GM12878 (cell line): Measurements from ENCODE around the gene LYL1. TPM values are rescaled to one million over a fixed set of nuclear protein-coding genes. Genes with fewer than 3 reads are reported as not detected.

ENCODE experiments used
- ATAC-seq: fragments of 200-7000 bp; cut with Tn5 transposase; 3 replicates; pipeline ENCODE4 v1.9.1; 2020; ENCODE audit warnings: mild to moderate bottlenecking, moderate library complexity
- BruUV-seq: library from RNA; stranded (reverse); fragments of 400-500 nt; replicated peaks from 2 replicates; lab custom pipeline; 2021; lab: Mats Ljungman, UMichigan
- CTCF ChIA-PET: fragments of 300-600 bp; sonication (Branson Sonifier 250); formaldehyde crosslinking; extraction: SDS; loops from one replicate; lab custom pipeline; 2021; ENCODE audit warnings: inconsistent platforms; lab: Yijun Ruan, JAX
- POLR2A ChIA-PET: fragments of 350-600 bp; formaldehyde crosslinking; extraction: SDS; loops from one replicate; lab custom pipeline; 2021; ENCODE audit warnings: inconsistent platforms; lab: Charles Lee
- RAD21 ChIA-PET: fragments of 300-600 bp; sonication (Branson Sonifier 250); formaldehyde crosslinking; loops from one replicate; lab custom pipeline; 2023; ENCODE audit warnings: antibody characterized with exemption; ENCODE audit not compliant: unreplicated experiment; lab: Charles Lee
- SMC1A ChIA-PET: fragments of 300-600 bp; sonication (Branson Sonifier 250); formaldehyde crosslinking; loops from one replicate; lab custom pipeline; 2023; ENCODE audit not compliant: unreplicated experiment, uncharacterized antibody; lab: Charles Lee
- DNase-seq: peaks from one replicate; pipeline ENCODE4 v3.0.0-alpha.2; 2011; ENCODE audit warnings: low read depth, low spot score
- FAIRE-seq: peaks from 3 replicates; lab custom pipeline; 2011; peaks lifted over from hg19 to GRCh38; lab: Jason Lieb, UNC
- H2AFZ ChIP-seq: 2 replicates; pipeline ENCODE4 v1.6.0; 2011; ENCODE audit warnings: low read depth, low read length, control low read depth; ENCODE audit not compliant: control insufficient read depth
- H3K27ac ChIP-seq: 2 replicates; pipeline ENCODE4 v1.5.1; 2011; ENCODE audit warnings: control low read depth; ENCODE audit not compliant: control insufficient read depth, insufficient read depth
- H3K27me3 ChIP-seq, 2 experiments: replicated peaks in 1 of 2; 2 replicates each; pipeline versions ENCODE4 v1.6.0 to v1.6.1; 2011; ENCODE audit warnings: low read length in 1 of 2; ENCODE audit not compliant: control insufficient read depth in 2 of 2, insufficient read depth in 2 of 2
- H3K36me3 ChIP-seq, 2 experiments: 2 replicates each; pipeline ENCODE4 v1.5.1; 2011; ENCODE audit warnings: low read length in 1 of 2; ENCODE audit not compliant: control insufficient read depth in 2 of 2, insufficient read depth in 2 of 2
- H3K4me1 ChIP-seq: 2 replicates; pipeline ENCODE4 v1.6.1; 2011; ENCODE audit warnings: mild to moderate bottlenecking, low read length, moderate library complexity, mixed read lengths; ENCODE audit not compliant: control insufficient read depth, insufficient read depth
- H3K4me2 ChIP-seq: 2 replicates; pipeline ENCODE4 v1.6.0; 2011; ENCODE audit warnings: control low read depth; ENCODE audit not compliant: control insufficient read depth, insufficient read depth
- H3K4me3 ChIP-seq: fragments of 200-600 bp; sonication (generic); 2 replicates; pipeline ENCODE4 v1.5.1; 2016
- H3K79me2 ChIP-seq: 2 replicates; pipeline ENCODE4 v1.6.0; 2011; ENCODE audit warnings: low read length; ENCODE audit not compliant: control insufficient read depth, insufficient read depth
- H3K9ac ChIP-seq: 2 replicates; pipeline ENCODE4 v1.8.0; 2011; ENCODE audit warnings: low read length, control low read depth, mixed read lengths; ENCODE audit not compliant: control insufficient read depth, insufficient read depth
- H3K9me3 ChIP-seq: replicated peaks from 3 replicates; pipeline ENCODE4 v1.5.1; 2011; ENCODE audit warnings: mild to moderate bottlenecking, low read length; ENCODE audit not compliant: control insufficient read depth, insufficient read depth
- H4K20me1 ChIP-seq: 2 replicates; pipeline ENCODE4 v1.6.0; 2011; ENCODE audit not compliant: control insufficient read depth, insufficient read depth
- CHD1 ChIP-seq: IDR thresholded peaks from 2 replicates; pipeline ENCODE4 v1.6.1; 2012; ENCODE audit warnings: low read depth, low read length, improper control_type of control experiment
- DPF2 ChIP-seq: fragments of 450-650 bp; IDR thresholded peaks from 2 replicates; pipeline ENCODE4 v1.6.1; 2017; ENCODE audit warnings: mild to moderate bottlenecking
- EP300 ChIP-seq, 2 experiments: fragments of 150-350 bp in 1 of 2; IDR thresholded peaks; 2 replicates each; pipeline ENCODE4 v1.6.1; 2011 to 2012; ENCODE audit warnings: low read depth in 2 of 2, low read length in 2 of 2, borderline replicate concordance in 1 of 2, improper control_type of control experiment in 1 of 2, inconsistent platforms in 1 of 2; ENCODE audit not compliant: control insufficient read depth in 1 of 2
- IKZF1 ChIP-seq: fragments of 450-650 bp; conservative IDR thresholded peaks from 2 replicates; pipeline ENCODE4 v1.6.1; 2017; ENCODE audit warnings: antibody characterized with exemption, mild to moderate bottlenecking
- IKZF2 ChIP-seq, 2 experiments: fragments of 450-650 bp; IDR thresholded peaks; 2 replicates each; pipeline ENCODE4 v1.6.1; 2017; ENCODE audit warnings: mild to moderate bottlenecking in 2 of 2, moderate library complexity in 2 of 2
- KLF5 ChIP-seq: fragments of 450-650 bp; IDR thresholded peaks from 2 replicates; pipeline ENCODE4 v1.6.1; 2014; ENCODE audit warnings: mild to moderate bottlenecking; ENCODE audit not compliant: partially characterized antibody
- MTA2 ChIP-seq: fragments of 450-650 bp; IDR thresholded peaks from 2 replicates; pipeline ENCODE4 v1.6.1; 2016; ENCODE audit warnings: low read depth, mild to moderate bottlenecking, moderate library complexity
- SMARCA5 ChIP-seq: fragments of 450-650 bp; IDR thresholded peaks from 2 replicates; pipeline ENCODE4 v1.6.1; 2017; ENCODE audit warnings: mild to moderate bottlenecking
- WGBS: methylation state at CpG from one replicate; pipeline ENCODE4 v1.1.6; 2016; ENCODE audit warnings: low lambda C conversion rate; ENCODE audit not compliant: insufficient replicate concordance, insufficient coverage; ENCODE audit errors: missing lambda C conversion rate; 5-methylcytosine and 5-hydroxymethylcytosine counted together
- in situ Hi-C: fragments of 300-500 bp; cut with MboI; formaldehyde crosslinking; loops from 9 replicates; pipeline ENCODE4 v1.14.3; 2018; ENCODE audit warnings: mixed read lengths
- intact Hi-C: fragments of 100-400 bp; cut with micrococcal nuclease; formaldehyde crosslinking; loops from one replicate; pipeline ENCODE4 v1.14.2; 2022; ENCODE audit not compliant: unreplicated experiment
- polyA plus RNA-seq, 11 experiments: library from polyadenylated mRNA; depleted of rRNA in 4 of 11; unstranded in 6 of 11; stranded (reverse) in 5 of 11; fragments of >200 nt; fragmentation: Nextera tagmentation in 4 of 11; fragmentation: Illumina TruSeq in 1 of 11; extraction: Ambion mirVana in 4 of 11; extraction: Trizol in 1 of 11; gene quantifications; 1 replicate in 1 of 11; 2 replicates in 10 of 11; pipeline versions ENCODE4 v1.2.1 to v1.2.3, GENCODE V29; 2011 to 2016; ENCODE audit warnings: inconsistent platforms in 2 of 11, missing spikeins in 2 of 11, low read depth in 1 of 11
- total RNA-seq, 4 experiments: library from RNA; depleted of rRNA in 3 of 4; stranded (reverse); fragments of >200 nt in 3 of 4; fragmentation: Illumina TruSeq in 1 of 4; extraction: Trizol in 1 of 4; gene quantifications; 2 replicates each; pipeline versions ENCODE4 v1.2.1 to v1.2.3, GENCODE V29; 2013 to 2021
- TF ChIP-seq, protein P1 (sequence below): fragments of 450-650 bp; formaldehyde crosslinking; IDR thresholded peaks from 2 replicates; pipeline ENCODE4 v1.5.0; 2022; ENCODE audit warnings: mild to moderate bottlenecking, missing genetic modification characterization
- TF ChIP-seq, protein P2 (sequence below): IDR thresholded peaks from 2 replicates; pipeline ENCODE4 v1.6.1; 2011; ENCODE audit warnings: low read depth, low read length, improper control_type of control experiment, borderline replicate concordance
- TF ChIP-seq, protein P3 (sequence below): fragments of 450-650 bp; IDR thresholded peaks from 2 replicates; pipeline ENCODE4 v1.6.1; 2017; ENCODE audit warnings: antibody characterized with exemption, mild to moderate bottlenecking, moderate library complexity

Gene LYL1
- total and polyA plus RNA-seq, 10 of the 15 experiments (the other 5 are each of a cell fraction or from before 2014, with no cell fraction given) = 0.10 to 34.8 (median 4.4) TPM

DNA sequence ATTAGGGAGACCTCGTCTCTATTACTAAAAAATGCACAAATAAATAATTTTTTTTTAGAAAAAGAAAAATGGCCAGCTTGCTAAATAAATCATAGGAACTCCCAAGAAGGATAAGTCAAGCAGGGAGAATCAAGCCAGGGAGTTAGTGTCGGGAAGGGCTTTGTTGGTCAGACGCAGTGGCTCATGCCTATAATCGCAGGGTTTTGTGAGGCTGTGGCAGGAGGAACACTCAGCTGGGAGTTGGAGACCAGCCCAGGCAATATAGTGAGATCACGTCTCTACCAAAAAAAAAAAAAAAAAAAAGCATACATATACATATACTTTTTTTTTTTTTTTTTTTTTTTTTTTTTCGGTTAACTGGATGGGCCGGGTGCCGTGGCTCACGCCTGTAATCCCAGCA is 24.4 kb upstream of the LYL1 start (continued):
- TF ChIP-seq, protein P1, sequence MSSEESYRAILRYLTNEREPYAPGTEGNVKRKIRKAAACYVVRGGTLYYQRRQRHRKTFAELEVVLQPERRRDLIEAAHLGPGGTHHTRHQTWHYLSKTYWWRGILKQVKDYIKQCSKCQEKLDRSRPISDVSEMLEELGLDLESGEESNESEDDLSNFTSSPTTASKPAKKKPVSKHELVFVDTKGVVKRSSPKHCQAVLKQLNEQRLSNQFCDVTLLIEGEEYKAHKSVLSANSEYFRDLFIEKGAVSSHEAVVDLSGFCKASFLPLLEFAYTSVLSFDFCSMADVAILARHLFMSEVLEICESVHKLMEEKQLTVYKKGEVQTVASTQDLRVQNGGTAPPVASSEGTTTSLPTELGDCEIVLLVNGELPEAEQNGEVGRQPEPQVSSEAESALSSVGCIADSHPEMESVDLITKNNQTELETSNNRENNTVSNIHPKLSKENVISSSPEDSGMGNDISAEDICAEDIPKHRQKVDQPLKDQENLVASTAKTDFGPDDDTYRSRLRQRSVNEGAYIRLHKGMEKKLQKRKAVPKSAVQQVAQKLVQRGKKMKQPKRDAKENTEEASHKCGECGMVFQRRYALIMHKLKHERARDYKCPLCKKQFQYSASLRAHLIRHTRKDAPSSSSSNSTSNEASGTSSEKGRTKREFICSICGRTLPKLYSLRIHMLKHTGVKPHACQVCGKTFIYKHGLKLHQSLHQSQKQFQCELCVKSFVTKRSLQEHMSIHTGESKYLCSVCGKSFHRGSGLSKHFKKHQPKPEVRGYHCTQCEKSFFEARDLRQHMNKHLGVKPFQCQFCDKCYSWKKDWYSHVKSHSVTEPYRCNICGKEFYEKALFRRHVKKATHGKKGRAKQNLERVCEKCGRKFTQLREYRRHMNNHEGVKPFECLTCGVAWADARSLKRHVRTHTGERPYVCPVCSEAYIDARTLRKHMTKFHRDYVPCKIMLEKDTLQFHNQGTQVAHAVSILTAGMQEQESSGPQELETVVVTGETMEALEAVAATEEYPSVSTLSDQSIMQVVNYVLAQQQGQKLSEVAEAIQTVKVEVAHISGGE (CRISPR knock-in tag) = no peak
- TF ChIP-seq KLF5 (no peak), IKZF2 (IDR thresholded peaks at IDR 0.05) (no peak), SMARCA5 (no peak)
- TF ChIP-seq, protein P2, sequence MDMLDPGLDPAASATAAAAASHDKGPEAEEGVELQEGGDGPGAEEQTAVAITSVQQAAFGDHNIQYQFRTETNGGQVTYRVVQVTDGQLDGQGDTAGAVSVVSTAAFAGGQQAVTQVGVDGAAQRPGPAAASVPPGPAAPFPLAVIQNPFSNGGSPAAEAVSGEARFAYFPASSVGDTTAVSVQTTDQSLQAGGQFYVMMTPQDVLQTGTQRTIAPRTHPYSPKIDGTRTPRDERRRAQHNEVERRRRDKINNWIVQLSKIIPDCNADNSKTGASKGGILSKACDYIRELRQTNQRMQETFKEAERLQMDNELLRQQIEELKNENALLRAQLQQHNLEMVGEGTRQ = no peak
- TF ChIP-seq, all 136 proteins: peak for 0

- intact Hi-C loops = no loop called here
- no peak for ATAC-seq
- H3K36me3 ChIP-seq = peaks cover 5 to 7% of the 10 kb centered on the region in 2 experiments
- in situ Hi-C loops = no loop called here
- ChIA-PET POLR2A (no interaction called here), CTCF (no interaction called here), SMC1A (interaction anchor here (0.7 kb wide), 1 partner anchor 63 kb away, joined by 3 read pairs; no protein-coding TSS in a partner anchor), RAD21 (no interaction called here)
- H3K4me1 ChIP-seq = peaks cover 23% of the 10 kb centered on the region
- H3K27me3 ChIP-seq = no peaks in the 10 kb centered on the region
- FAIRE-seq = no peak
- no peak overlapping the region for H3K4me3 ChIP-seq
- no peak overlapping the region for H2AFZ ChIP-seq
- H3K4me2 ChIP-seq = no peak overlapping the region
- H3K9ac ChIP-seq = no peak overlapping the region
- no peak overlapping the region for H3K27ac ChIP-seq
- no TSS peak for BruUV-seq
- DNase-seq = no peak
- peaks cover 59% of the 10 kb centered on the region for H3K79me2 ChIP-seq
- peaks cover 13% of the 10 kb centered on the region for H4K20me1 ChIP-seq
- 95% methylated on average over 20 of the region's 20 CpGs for WGBS
- H3K9me3 ChIP-seq = no peaks in the 10 kb centered on the region
- TF ChIP-seq IKZF1 (no peak), EP300 (IDR thresholded peaks at IDR 0.05; ENCODE audit: borderline replicate concordance in 1 of 2, control insufficient read depth in 1 of 2, low read depth in 2 of 2, low read length in 2 of 2) (no peak), CHD1 (no peak), DPF2 (no peak), KLF5 (no peak), MTA2 (no peak)
- TF ChIP-seq, protein P3, sequence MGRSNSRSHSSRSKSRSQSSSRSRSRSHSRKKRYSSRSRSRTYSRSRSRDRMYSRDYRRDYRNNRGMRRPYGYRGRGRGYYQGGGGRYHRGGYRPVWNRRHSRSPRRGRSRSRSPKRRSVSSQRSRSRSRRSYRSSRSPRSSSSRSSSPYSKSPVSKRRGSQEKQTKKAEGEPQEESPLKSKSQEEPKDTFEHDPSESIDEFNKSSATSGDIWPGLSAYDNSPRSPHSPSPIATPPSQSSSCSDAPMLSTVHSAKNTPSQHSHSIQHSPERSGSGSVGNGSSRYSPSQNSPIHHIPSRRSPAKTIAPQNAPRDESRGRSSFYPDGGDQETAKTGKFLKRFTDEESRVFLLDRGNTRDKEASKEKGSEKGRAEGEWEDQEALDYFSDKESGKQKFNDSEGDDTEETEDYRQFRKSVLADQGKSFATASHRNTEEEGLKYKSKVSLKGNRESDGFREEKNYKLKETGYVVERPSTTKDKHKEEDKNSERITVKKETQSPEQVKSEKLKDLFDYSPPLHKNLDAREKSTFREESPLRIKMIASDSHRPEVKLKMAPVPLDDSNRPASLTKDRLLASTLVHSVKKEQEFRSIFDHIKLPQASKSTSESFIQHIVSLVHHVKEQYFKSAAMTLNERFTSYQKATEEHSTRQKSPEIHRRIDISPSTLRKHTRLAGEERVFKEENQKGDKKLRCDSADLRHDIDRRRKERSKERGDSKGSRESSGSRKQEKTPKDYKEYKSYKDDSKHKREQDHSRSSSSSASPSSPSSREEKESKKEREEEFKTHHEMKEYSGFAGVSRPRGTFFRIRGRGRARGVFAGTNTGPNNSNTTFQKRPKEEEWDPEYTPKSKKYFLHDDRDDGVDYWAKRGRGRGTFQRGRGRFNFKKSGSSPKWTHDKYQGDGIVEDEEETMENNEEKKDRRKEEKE = no peak
Observed at GRCh38 chr19:13122980-13123957, 20.6 kb upstream of the LYL1 start.
